ENCODE measurements around the gene ZMIZ1. TPM values are rescaled to one million over a fixed set of nuclear protein-coding genes. Genes with fewer than 3 reads are reported as not detected.

ZMIZ1 gene
- total RNA-seq, 1 donor from 2014 or later: 6.3 TPM

DNA sequence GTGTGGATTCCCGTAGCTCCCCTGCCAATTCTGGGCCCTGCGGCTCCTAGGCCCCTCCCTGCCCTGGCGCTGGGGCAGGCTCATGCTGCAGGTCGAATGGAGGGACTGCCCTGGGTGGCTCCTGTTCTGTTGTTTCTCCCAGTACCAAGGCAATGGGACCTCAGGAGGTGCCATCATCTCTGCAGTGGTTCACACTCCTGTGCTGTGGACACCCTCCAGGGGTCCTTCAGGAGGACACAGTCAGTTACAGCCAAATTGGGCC, 138.3 kb downstream of the ZMIZ1 start:
- Histone ChIP-seq H3K4me3 (ENCODE audit: low read depth, low read length) (no peak overlapping the region), H3K36me3 (ENCODE audit: control insufficient read depth, insufficient read depth, low read length) (peaks cover 30% of the 10 kb centered on the region), H3K27me3 (ENCODE audit: control insufficient read depth, insufficient read depth, low read length) (no peaks in the 10 kb centered on the region)
- DNase-seq (ENCODE audit: low read depth): no peak
- TF ChIP-seq, protein P1, sequence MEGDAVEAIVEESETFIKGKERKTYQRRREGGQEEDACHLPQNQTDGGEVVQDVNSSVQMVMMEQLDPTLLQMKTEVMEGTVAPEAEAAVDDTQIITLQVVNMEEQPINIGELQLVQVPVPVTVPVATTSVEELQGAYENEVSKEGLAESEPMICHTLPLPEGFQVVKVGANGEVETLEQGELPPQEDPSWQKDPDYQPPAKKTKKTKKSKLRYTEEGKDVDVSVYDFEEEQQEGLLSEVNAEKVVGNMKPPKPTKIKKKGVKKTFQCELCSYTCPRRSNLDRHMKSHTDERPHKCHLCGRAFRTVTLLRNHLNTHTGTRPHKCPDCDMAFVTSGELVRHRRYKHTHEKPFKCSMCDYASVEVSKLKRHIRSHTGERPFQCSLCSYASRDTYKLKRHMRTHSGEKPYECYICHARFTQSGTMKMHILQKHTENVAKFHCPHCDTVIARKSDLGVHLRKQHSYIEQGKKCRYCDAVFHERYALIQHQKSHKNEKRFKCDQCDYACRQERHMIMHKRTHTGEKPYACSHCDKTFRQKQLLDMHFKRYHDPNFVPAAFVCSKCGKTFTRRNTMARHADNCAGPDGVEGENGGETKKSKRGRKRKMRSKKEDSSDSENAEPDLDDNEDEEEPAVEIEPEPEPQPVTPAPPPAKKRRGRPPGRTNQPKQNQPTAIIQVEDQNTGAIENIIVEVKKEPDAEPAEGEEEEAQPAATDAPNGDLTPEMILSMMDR (IDR thresholded peaks at IDR 0.05; ENCODE audit: insufficient read depth, low read length, severe bottlenecking): no peak
- no peak for FAIRE-seq

DNA sequence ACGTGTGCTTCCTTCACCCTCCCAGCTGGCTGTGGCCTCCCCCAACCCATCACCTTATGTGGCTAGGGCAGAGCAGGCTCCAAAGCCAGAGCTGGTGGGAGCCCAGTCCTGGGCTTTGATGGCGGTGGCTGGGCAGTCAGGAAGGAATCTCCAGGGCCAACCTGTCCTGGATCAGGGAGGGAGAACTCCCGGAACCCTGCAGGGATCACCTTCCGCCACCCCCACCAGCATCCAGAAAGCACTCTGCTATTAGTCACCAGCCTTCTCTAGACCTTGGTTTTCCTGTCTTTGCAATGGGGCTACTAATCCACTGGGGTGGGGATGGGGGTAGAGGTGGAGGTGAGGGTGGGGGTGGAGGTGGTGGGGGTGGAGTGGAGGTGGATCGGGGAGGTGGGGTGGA, 139.0 kb downstream of the ZMIZ1 start:
- peaks cover 27% of the 10 kb centered on the region for H3K36me3 ChIP-seq (ENCODE audit: control insufficient read depth, insufficient read depth, low read length)
- H3K27me3 ChIP-seq (ENCODE audit: control insufficient read depth, insufficient read depth, low read length): no peaks in the 10 kb centered on the region
- no peak overlapping the region for H3K4me3 ChIP-seq (ENCODE audit: low read depth, low read length)
- TF ChIP-seq, protein P1 (IDR thresholded peaks at IDR 0.05; ENCODE audit: insufficient read depth, low read length, severe bottlenecking): no peak
- FAIRE-seq (no peak), DNase-seq (ENCODE audit: low read depth) (no peak)

DNA sequence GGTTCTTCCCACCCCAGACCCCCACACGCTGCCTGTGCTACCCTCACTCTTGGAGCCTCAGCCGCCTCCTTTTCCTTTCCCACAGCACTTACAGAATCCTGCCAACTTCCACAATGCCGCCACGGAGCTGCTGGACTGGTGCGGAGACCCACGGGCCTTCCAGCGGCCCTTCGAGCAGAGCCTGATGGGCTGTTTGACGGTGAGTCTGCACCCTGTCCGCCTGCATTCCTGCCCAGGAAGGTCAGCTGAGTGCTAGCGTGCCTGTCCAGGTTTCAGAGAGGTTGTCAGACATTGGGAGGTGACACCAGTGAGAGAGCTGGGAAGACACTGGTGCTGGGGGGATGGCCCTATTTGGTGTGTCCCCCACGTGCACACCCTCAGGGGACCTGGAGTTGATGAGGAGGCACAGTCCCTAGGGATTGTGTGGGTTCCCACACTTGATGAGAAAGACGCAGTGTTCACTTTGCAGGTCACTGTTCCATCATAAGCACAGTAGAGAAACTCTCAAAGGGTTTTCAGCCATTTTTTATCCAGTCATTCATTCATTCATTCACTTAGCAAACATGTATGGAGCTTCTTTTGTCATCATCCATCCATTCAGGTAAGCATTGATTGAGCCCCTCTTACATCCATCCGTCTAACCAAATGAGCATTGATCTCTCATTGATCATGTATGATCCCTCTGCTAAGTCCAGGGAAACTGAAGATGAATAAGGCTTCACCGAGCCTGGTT, 139.7 kb downstream of the ZMIZ1 start:
- H3K4me3 ChIP-seq (ENCODE audit: low read depth, low read length): no peak overlapping the region
- no peaks in the 10 kb centered on the region for H3K27me3 ChIP-seq (ENCODE audit: control insufficient read depth, insufficient read depth, low read length)
- H3K36me3 ChIP-seq (ENCODE audit: control insufficient read depth, insufficient read depth, low read length): peaks cover 28% of the 10 kb centered on the region
- peak; percentile 81 for FAIRE-seq
- DNase-seq (ENCODE audit: low read depth): no peak
- TF ChIP-seq, protein P1 (IDR thresholded peaks at IDR 0.05; ENCODE audit: insufficient read depth, low read length, severe bottlenecking): no peak

DNA sequence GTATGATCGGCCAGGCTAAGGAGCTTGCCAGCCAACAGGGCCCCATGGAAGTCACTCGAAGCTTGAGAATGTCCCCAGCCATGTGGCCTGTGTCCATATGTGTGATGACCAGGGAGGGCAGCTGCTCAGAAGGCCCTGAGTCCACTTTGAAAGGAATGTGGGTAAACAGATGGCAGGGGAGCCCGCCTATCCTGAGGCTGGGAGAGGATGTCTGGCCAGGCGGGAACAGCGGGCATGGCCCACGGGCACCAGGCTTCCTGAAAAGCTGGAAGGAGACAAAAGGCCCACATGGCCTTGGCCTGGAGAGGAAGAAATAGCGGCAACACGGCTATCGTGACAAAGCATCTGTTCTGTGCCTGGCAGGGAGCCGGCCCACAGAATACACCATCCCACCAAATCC, 140.6 kb downstream of the ZMIZ1 start:
- FAIRE-seq: no peak
- H3K36me3 ChIP-seq (ENCODE audit: control insufficient read depth, insufficient read depth, low read length): peaks cover 23% of the 10 kb centered on the region
- TF ChIP-seq, protein P1 (IDR thresholded peaks at IDR 0.05; ENCODE audit: insufficient read depth, low read length, severe bottlenecking): no peak

DNA sequence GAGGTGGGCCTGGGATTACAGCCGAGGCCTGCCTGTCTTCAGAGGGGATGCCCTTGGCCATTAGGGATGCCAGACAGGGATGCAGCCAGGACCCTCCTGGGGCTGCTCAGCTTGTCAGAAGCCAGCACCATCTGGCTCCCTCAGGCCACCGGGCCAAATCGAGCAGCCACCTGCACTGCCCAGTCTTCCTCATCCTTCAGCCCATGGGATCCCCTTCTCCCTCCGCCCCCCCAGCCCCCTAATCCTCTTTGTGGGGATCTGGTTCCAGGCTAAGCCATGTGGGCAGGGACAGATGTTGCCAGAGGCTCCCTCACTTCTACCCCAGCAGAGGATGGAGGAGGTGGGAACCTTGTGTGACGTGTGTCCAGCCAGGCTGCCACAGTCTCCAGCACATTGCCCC, 141.1 kb downstream of the ZMIZ1 start:
- FAIRE-seq: no peak
- TF ChIP-seq, protein P1 (IDR thresholded peaks at IDR 0.05; ENCODE audit: insufficient read depth, low read length, severe bottlenecking): no peak
- Histone ChIP-seq H3K4me3 (ENCODE audit: low read depth, low read length) (no peak overlapping the region), H3K27me3 (ENCODE audit: control insufficient read depth, insufficient read depth, low read length) (no peaks in the 10 kb centered on the region), H3K36me3 (ENCODE audit: control insufficient read depth, insufficient read depth, low read length) (peaks cover 25% of the 10 kb centered on the region)
- no peak for DNase-seq (ENCODE audit: low read depth)

More for the DNA sequence above, 140.6 kb downstream of the ZMIZ1 start:
- DNase-seq (ENCODE audit: low read depth): no peak
- H3K4me3 ChIP-seq (ENCODE audit: low read depth, low read length): no peak overlapping the region
- no peaks in the 10 kb centered on the region for H3K27me3 ChIP-seq (ENCODE audit: control insufficient read depth, insufficient read depth, low read length)

DNA sequence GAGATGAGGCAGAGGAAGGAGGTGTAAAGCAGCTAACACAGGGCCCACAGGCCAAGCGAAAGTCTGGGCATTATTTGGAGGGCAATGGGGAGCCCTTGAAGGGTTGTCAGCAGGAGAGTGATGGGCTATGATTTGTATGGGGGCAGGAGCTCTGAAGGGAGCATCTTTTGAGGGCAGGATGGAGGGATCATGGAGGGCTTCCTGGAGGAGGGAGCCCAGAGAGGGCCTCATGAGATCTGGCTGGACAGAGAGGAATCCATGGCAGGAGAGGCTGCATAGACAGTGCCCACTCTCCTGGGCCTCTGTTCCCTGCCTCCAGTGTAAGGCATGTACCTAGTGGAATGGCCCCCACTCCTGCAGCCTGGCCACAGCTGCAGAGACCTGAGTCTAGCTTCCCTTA, 141.9 kb downstream of the ZMIZ1 start:
- no peaks in the 10 kb centered on the region for H3K27me3 ChIP-seq (ENCODE audit: control insufficient read depth, insufficient read depth, low read length)
- H3K36me3 ChIP-seq (ENCODE audit: control insufficient read depth, insufficient read depth, low read length): peaks cover 28% of the 10 kb centered on the region
- FAIRE-seq (no peak), DNase-seq (ENCODE audit: low read depth) (no peak)
- TF ChIP-seq, protein P1 (IDR thresholded peaks at IDR 0.05; ENCODE audit: insufficient read depth, low read length, severe bottlenecking): no peak
- no peak overlapping the region for H3K4me3 ChIP-seq (ENCODE audit: low read depth, low read length)

Measured in bronchial epithelial cell (primary cell).